Effector memory CD4-positive, alpha-beta T cell (primary cell): ENCODE data around the gene VWA1.
"Not testable (repeated sequence)": the region's sequence is repeated elsewhere in the genome, so short reads cannot be mapped to it uniquely, and the experiment has no call there.

Experiments
- DNase-seq, 3 donors: peaks; one replicate each; pipeline ENCODE4 v3.0.0-alpha.2; 2020
- H3K27ac ChIP-seq: 2 replicates; pipeline ENCODE4 v1.7.0; 2013; ENCODE audit warnings: mild to moderate bottlenecking, low read length, moderate library complexity; ENCODE audit not compliant: insufficient read depth, poor library complexity, severe bottlenecking
- H3K27me3 ChIP-seq: replicated peaks from 2 replicates; pipeline ENCODE4 v1.7.0; 2013; ENCODE audit warnings: mild to moderate bottlenecking, low read length; ENCODE audit not compliant: insufficient read depth, control insufficient read depth, poor library complexity, severe bottlenecking
- H3K36me3 ChIP-seq: 2 replicates; pipeline ENCODE4 v1.7.0; 2013; ENCODE audit warnings: mild to moderate bottlenecking, low read length, moderate library complexity; ENCODE audit not compliant: control insufficient read depth, insufficient read depth
- H3K4me1 ChIP-seq: 2 replicates; pipeline ENCODE4 v1.7.0; 2013; ENCODE audit warnings: low read length, mild to moderate bottlenecking; ENCODE audit not compliant: control insufficient read depth, insufficient read depth, poor library complexity, severe bottlenecking
- H3K4me3 ChIP-seq: 2 replicates; pipeline ENCODE4 v1.7.0; 2013; ENCODE audit warnings: low read length, low read depth, mild to moderate bottlenecking; ENCODE audit not compliant: insufficient read depth, poor library complexity, severe bottlenecking
- H3K9me3 ChIP-seq: 2 replicates; pipeline ENCODE4 v1.7.0; 2013; ENCODE audit warnings: mild to moderate bottlenecking, low read length, moderate library complexity; ENCODE audit not compliant: control insufficient read depth

VWA1 gene

DNA sequence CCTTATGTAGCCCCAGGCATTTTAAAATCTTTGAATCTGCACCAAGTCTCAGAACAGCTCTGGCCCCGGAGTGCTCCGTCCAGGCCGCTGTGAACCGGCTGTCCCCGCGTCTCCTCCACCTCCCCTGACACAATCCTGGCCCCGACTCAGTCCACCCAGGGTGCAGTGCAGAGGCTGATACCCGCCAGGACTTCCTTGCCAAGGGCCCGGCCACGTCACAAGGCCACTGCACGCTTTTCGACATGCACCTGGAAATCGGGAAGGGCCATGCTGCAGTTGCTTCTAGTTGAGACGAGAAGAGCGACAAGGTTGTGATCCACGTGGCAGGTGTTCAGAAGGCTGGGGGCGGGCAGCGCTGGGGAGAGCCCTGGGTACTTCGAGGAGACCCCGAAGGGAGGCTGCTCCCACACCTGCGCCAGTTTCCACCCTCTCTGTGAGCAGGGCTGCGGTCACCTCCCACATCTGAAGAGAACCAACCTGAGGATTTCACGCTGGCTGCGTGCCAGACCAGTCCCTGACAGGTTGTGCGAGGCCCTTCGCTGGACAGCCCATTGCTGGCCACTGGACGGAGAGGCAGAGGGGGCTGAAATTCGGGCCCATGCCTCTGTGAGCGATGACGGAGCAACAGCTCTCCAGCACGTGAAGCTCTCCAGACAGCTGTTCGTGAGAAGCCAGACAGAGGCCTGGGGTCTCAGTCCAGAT lies 6.7 kb downstream of the VWA1 start:
- DNase-seq = no peak
- no peak overlapping the region for H3K27ac ChIP-seq
- peaks cover 4% of the 10 kb centered on the region for H3K4me1 ChIP-seq
- no peak overlapping the region for H3K4me3 ChIP-seq
- H3K36me3 ChIP-seq = no peaks in the 10 kb centered on the region
- peaks cover 25% of the 10 kb centered on the region for H3K27me3 ChIP-seq
- H3K9me3 ChIP-seq = no peaks in the 10 kb centered on the region

DNA sequence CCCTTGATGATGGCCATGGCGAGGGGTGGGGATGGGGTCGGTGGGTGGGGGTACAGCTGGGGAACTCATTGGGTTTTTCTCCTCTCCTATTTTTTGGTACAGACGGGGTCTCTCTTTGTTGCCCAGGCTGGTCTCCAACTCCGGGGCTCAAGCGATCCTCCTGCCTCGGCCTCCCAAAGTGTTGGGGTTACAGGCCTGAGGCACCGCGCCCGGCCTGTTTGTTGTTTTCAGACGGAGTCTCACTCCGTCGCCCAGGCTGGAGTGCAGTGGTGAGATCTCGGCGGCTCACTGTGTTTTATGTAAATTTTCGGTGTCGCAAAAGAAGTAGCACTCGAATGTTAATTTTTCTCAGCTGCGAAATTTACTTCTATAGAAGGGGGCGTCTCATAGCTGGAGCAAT lies 11.1 kb downstream of the VWA1 start:
- not testable (repeated sequence) for H3K36me3 ChIP-seq, H3K27me3 ChIP-seq, H3K4me1 ChIP-seq, H3K4me3 ChIP-seq, H3K9me3 ChIP-seq, DNase-seq, H3K27ac ChIP-seq

DNA sequence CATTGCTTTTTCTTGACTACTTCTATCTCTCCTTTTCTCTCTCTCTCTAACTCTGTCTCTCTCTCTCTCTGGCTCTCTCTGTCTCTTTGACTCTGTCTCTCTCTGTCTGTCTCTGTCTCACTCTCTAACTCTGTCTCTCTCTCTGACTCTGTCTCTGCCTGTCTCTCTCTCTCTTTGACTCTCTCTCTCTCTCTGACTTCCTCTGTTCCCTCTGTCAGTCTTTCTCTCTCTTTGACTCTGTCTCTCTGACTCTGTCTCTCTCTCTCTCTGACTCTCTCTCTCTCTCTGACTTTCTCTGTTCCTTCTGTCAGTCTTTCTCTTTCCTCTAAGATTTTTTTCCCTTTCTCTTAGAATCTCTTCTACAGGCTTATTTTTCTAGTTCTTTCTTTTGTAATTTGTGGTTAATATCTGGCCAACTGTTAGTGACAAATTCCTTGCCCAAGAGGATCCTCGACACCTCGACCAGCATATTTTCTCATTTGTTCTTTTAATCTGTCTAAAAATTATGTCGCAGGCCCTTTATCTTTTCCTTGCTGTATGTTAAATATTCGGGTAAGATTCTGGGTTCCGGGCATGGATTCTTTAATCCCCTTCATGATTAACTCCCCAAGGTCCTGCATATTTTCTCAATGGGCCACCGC lies 13.7 kb downstream of the VWA1 start, which contains the start of gene ATAD3C:
TSS of gene ATAD3C (plus strand) at position 591 of the 641 bp plus-strand sequence. CDS start 995 bp downstream, outside the sequence.
- no peak for DNase-seq
- H3K36me3 ChIP-seq = no peaks in the 10 kb centered on the region
- no peaks in the 10 kb centered on the region for H3K9me3 ChIP-seq
- H3K4me1 ChIP-seq = no peaks in the 10 kb centered on the region
- no peak within 1 kb of the TSS for H3K27ac ChIP-seq
- no peaks in the 10 kb centered on the region for H3K27me3 ChIP-seq
- H3K4me3 ChIP-seq = no peak within 1 kb of the TSS

DNA sequence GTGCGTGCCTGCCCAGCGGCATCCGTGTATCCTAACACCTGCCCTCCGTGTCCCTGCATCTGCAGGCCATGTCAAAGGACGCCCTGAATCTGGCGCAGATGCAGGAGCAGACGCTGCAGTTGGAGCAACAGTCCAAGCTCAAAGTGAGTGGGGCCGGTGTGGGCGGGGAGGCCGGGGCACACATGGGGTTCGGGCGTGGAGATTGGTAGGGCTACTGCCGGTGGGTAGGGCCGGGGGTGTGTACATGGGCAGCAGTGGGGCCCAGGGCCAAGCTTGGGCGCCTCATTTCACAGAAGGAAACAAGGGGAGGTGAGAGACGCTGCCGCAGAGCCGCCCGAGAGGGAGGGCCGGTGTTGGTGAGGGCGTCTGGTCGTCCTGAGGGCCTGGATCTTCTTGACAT lies 15.1 kb downstream of the VWA1 start:
- not testable (repeated sequence) for H3K4me1 ChIP-seq, DNase-seq, H3K27ac ChIP-seq, H3K36me3 ChIP-seq, H3K4me3 ChIP-seq, H3K9me3 ChIP-seq, H3K27me3 ChIP-seq

DNA sequence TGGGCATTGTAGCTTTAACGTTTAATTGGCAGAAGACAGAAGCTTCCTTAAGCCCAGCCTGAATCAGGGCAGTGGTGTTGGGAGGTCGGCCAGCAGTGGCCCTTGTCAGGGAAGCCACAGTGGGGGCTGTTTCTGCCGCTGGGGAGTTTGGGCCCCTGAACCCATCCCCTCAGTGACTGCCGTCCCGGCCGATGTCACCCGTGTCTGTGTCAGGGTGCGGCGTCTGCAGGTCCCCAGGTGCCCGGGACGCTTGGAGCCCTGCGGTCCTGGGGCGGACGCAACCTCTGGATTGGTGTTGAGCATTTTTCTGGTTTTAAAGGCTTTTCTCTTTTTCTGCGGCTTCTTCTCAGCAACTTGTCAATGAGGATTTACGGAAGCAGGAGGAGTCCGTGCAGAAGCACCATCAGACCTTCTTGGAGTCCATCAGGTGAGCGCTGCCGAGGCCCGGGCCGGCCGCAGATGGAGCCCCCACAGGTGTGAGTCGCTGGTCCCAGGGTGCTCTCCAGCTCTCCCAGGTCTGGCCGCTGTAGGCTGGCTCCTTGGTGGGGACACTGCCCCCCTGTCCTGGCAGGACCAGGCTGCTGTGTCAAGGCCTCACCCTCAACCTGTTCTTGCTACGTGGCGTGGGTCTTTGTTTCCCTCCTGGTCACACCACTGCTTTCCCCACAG lies 16.3 kb downstream of the VWA1 start:
- H3K9me3 ChIP-seq = no peaks in the 10 kb centered on the region
- no peaks in the 10 kb centered on the region for H3K4me1 ChIP-seq
- H3K4me3 ChIP-seq = no peak overlapping the region
- H3K27me3 ChIP-seq = no peaks in the 10 kb centered on the region
- H3K36me3 ChIP-seq = no peaks in the 10 kb centered on the region
- no peak for DNase-seq
- H3K27ac ChIP-seq = no peak overlapping the region

DNA sequence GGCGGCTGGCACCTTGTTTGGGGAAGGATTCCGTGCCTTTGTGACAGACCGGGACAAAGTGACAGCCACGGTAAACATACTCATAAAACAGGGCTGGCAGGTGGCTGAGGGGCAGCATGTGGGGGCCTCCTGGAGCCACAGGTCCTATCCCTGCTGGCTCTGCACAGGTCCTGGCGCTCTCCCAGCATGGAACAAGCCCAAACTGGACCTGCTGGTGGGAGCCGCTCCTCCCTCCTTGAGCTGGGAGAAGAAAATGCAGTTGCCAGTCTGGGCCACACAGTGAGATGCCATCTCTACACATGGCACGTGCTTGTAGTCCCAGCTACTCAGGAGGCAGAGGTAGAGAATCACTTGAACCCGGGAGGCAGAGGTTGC lies 16.9 kb downstream of the VWA1 start:
- not testable (repeated sequence) for H3K27ac ChIP-seq, H3K4me3 ChIP-seq, H3K4me1 ChIP-seq, H3K36me3 ChIP-seq, DNase-seq, H3K9me3 ChIP-seq, H3K27me3 ChIP-seq

DNA sequence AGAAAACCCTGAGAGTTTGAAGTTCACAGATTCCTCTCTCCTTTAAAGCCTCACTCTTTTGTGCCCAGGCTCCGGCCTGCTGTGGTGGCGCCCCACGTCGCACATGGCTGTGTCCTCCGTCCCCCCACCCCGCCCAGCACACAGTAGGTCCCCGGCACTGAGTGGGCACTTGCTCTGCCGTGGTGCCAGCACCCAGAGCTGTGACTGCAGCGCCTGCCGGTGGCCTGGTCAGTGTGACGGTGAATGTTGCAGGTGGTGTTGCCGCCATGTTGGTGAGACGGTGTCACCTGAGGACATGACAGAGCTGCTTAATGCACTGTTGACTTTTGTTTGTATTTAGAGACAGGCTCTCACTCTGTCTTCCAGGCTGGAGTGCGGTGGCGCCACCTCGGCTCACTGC lies 17.4 kb downstream of the VWA1 start:
- Histone ChIP-seq H3K4me1 (no peaks in the 10 kb centered on the region), H3K27me3 (no peaks in the 10 kb centered on the region), H3K4me3 (no peak overlapping the region), H3K9me3 (no peaks in the 10 kb centered on the region), H3K27ac (no peak overlapping the region), H3K36me3 (no peaks in the 10 kb centered on the region)
- no peak for DNase-seq

DNA sequence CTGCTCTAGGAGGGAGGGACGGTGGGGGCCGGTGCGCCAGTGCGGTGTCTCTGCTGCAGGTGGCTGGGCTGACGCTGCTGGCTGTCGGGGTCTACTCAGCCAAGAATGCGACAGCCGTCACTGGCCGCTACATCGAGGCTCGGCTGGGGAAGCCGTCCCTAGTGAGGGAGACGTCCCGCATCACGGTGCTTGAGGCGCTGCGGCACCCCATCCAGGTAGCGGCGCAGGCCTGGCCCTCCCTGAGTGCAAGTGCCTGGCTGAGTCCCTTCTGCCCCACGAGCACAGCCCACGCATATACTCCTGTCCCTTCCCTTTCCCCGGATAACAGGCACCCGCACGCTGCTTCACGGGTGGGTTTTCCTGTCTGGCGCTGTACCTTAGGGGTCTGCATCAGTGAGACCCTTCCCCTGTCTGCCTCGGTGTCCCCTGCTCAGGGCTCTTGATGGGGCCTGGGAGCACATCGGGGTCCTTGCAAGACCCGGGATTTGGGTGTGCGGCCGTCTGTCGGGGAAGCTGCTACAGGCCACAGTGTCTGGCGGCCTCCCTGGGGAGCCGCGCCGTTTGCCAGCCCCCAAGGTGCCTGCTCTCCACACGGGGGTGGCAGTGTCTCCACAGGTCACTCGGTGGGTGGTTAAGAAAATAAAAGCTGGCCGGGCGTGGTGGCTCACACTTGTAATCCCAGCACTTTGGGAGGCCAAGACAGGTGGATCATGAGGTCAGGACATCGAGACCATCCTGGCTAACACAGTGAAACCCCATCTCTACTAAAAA lies 19.0 kb downstream of the VWA1 start:
- H3K4me1 ChIP-seq, H3K27me3 ChIP-seq, H3K9me3 ChIP-seq, H3K27ac ChIP-seq, H3K36me3 ChIP-seq, DNase-seq, H3K4me3 ChIP-seq: not testable (repeated sequence)

DNA sequence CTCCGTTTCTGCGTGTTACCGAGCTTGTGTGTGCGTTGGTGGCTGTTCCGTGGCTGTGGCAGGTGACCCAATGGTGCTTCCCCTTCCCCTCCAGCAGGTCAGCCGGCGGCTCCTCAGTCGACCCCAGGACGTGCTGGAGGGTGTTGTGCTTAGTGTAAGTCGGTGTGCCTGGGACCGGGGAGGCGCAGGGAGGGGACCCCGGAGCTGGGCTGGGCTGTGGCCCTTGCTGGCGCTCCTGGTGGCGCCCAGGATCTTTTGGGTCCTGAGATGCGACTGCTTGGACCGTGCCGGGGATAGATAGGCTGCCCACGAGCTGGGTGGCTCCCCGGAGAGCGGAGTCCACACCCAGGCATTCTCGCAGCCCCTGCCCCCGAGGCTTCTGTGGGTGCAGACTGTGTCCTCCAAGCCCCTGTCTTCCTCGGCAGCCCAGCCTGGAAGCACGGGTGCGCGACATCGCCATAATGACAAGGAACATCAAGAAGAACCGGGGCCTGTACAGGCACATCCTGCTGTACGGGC lies 19.9 kb downstream of the VWA1 start:
- Histone ChIP-seq H3K4me3 (no peak overlapping the region), H3K36me3 (no peaks in the 10 kb centered on the region), H3K4me1 (no peaks in the 10 kb centered on the region), H3K27me3 (no peaks in the 10 kb centered on the region), H3K27ac (no peak overlapping the region), H3K9me3 (no peaks in the 10 kb centered on the region)
- no peak for DNase-seq
